Fibroblast of lung (primary cell): ENCODE measurements around the gene MMRN2. TPM values are rescaled to one million over a fixed set of nuclear protein-coding genes. Genes with fewer than 3 reads are reported as not detected.

Experiments used
- DNase-seq, 2 donors: peaks; one replicate each; pipeline versions ENCODE4 v3.0.0 to v3.0.0-alpha.2; 2010; ENCODE audit warnings: low read depth in 2 of 2
- H2AFZ ChIP-seq: 2 replicates; pipeline ENCODE4 v1.5.1; 2012; ENCODE audit warnings: low read length, control low read depth, inconsistent platforms
- H3K27ac ChIP-seq: 2 replicates; pipeline ENCODE4 v1.5.1; 2011; ENCODE audit warnings: low read length, control low read depth; ENCODE audit not compliant: insufficient read depth
- H3K27me3 ChIP-seq: 2 replicates; pipeline ENCODE4 v1.5.1; 2011; ENCODE audit warnings: mild to moderate bottlenecking, low read length; ENCODE audit not compliant: control insufficient read depth, insufficient read depth
- H3K36me3 ChIP-seq: 2 replicates; pipeline ENCODE4 v1.5.1; 2011; ENCODE audit warnings: low read length; ENCODE audit not compliant: control insufficient read depth, insufficient read depth
- H3K4me1 ChIP-seq: 2 replicates; pipeline ENCODE4 v1.5.1; 2011; ENCODE audit warnings: low read length; ENCODE audit not compliant: control insufficient read depth, insufficient read depth; ENCODE audit errors: extremely low read depth
- H3K4me2 ChIP-seq: 2 replicates; pipeline ENCODE4 v1.5.1; 2011; ENCODE audit warnings: low read length, control low read depth; ENCODE audit not compliant: insufficient read depth; ENCODE audit errors: extremely low read depth
- H3K4me3 ChIP-seq, 4 experiments: fragments of 200-600 bp in 1 of 4; sonication (generic) in 1 of 4; replicated peaks in 1 of 4; 2 replicates each; pipeline ENCODE4 v1.5.1; 2011 to 2016; ENCODE audit warnings: low read length in 4 of 4, low read depth in 3 of 4, mild to moderate bottlenecking in 3 of 4, control low read depth in 2 of 4, inconsistent platforms in 1 of 4, mixed read lengths in 1 of 4; ENCODE audit not compliant: insufficient read depth in 1 of 4; ENCODE audit errors: control extremely low read depth in 1 of 4
- H3K79me2 ChIP-seq: 2 replicates; pipeline ENCODE4 v1.5.1; 2012; ENCODE audit warnings: mild to moderate bottlenecking, low read length, inconsistent platforms; ENCODE audit not compliant: control insufficient read depth, insufficient read depth
- H3K9ac ChIP-seq: 2 replicates; pipeline ENCODE4 v1.5.1; 2011; ENCODE audit warnings: mild to moderate bottlenecking, low read length, control low read depth; ENCODE audit not compliant: insufficient read depth
- H3K9me3 ChIP-seq: 2 replicates; pipeline ENCODE4 v1.5.1; 2012; ENCODE audit warnings: low read depth, low read length; ENCODE audit not compliant: control insufficient read depth, insufficient read depth
- H4K20me1 ChIP-seq: 2 replicates; pipeline ENCODE4 v1.5.1; 2011; ENCODE audit warnings: low read length; ENCODE audit not compliant: control insufficient read depth, insufficient read depth; ENCODE audit errors: extremely low read depth
- EZH2 ChIP-seq: IDR thresholded peaks from 2 replicates; pipeline ENCODE4 v1.5.1; 2012; ENCODE audit warnings: low read length, control low read depth, mild to moderate bottlenecking; ENCODE audit errors: missing control alignments
- polyA plus RNA-seq, 2 donors: library from polyadenylated mRNA; depleted of rRNA in 1 of 2; stranded (reverse) in 1 of 2; unstranded in 1 of 2; fragments of >200 nt; gene quantifications; 2 replicates each; pipeline ENCODE4 v1.2.1, GENCODE V29; 2011 to 2012; ENCODE audit warnings: missing spikeins in 1 of 2
- total RNA-seq: library from RNA; depleted of rRNA; stranded (reverse); fragments of >200 nt; gene quantifications from 2 replicates; pipeline ENCODE4 v1.2.1, GENCODE V29; 2014
- TF ChIP-seq, protein P1 (sequence below), 2 donors: IDR thresholded peaks in 1 of 2; conservative IDR thresholded peaks in 1 of 2; 1 replicate in 1 of 2; 2 replicates in 1 of 2; pipeline ENCODE4 v1.5.1; 2011 to 2012; ENCODE audit warnings: low read length in 2 of 2, control low read depth in 1 of 2, inconsistent platforms in 1 of 2, low read depth in 1 of 2, mild to moderate bottlenecking in 1 of 2

MMRN2 gene
- total and polyA plus RNA-seq, 2 donors (not counting 1 experiment from before 2014, with no cell fraction given) = 1.5 to 2.1 TPM

GRCh38 chr10:86905429-86905828, 52.0 kb downstream of the MMRN2 start:
- Histone ChIP-seq H3K4me1 (no peaks in the 10 kb centered on the region), H3K79me2 (no peaks in the 10 kb centered on the region), H3K9ac (no peak overlapping the region), H3K27ac (no peak overlapping the region), H3K36me3 (peaks cover 2% of the 10 kb centered on the region), H4K20me1 (no peaks in the 10 kb centered on the region), H3K27me3 (no peaks in the 10 kb centered on the region), H3K4me2 (no peak overlapping the region), H3K4me3 (no peak overlapping the region), H2AFZ (no peak overlapping the region), H3K9me3 (no peaks in the 10 kb centered on the region)
- no peak for DNase-seq
- TF ChIP-seq EZH2 = no peak
- TF ChIP-seq, protein P1, sequence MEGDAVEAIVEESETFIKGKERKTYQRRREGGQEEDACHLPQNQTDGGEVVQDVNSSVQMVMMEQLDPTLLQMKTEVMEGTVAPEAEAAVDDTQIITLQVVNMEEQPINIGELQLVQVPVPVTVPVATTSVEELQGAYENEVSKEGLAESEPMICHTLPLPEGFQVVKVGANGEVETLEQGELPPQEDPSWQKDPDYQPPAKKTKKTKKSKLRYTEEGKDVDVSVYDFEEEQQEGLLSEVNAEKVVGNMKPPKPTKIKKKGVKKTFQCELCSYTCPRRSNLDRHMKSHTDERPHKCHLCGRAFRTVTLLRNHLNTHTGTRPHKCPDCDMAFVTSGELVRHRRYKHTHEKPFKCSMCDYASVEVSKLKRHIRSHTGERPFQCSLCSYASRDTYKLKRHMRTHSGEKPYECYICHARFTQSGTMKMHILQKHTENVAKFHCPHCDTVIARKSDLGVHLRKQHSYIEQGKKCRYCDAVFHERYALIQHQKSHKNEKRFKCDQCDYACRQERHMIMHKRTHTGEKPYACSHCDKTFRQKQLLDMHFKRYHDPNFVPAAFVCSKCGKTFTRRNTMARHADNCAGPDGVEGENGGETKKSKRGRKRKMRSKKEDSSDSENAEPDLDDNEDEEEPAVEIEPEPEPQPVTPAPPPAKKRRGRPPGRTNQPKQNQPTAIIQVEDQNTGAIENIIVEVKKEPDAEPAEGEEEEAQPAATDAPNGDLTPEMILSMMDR (conservative IDR thresholded peaks at IDR 0.05 in 1 of 2, IDR thresholded peaks at IDR 0.05 in 1 of 2; ENCODE audit: low read depth in 1 of 2, low read length in 2 of 2) = no peak

- Histone ChIP-seq H3K9me3 (no peaks in the 10 kb centered on the region), H3K4me3 (no peak overlapping the region), H3K36me3 (peaks cover 2% of the 10 kb centered on the region), H3K27ac (no peak overlapping the region), H3K4me2 (no peak overlapping the region), H3K79me2 (no peaks in the 10 kb centered on the region), H4K20me1 (no peaks in the 10 kb centered on the region), H3K9ac (no peak overlapping the region), H3K27me3 (no peaks in the 10 kb centered on the region), H2AFZ (no peak overlapping the region), H3K4me1 (no peaks in the 10 kb centered on the region)
- DNase-seq = no peak
- TF ChIP-seq EZH2 = no peak
Observed at GRCh38 chr10:86904600-86904999, 52.8 kb downstream of the MMRN2 start.

GRCh38 chr10:86900955-86901354, 56.5 kb downstream of the MMRN2 start:
- peak; percentile 62 to 91 for DNase-seq
- no peaks in the 10 kb centered on the region for H4K20me1 ChIP-seq
- H3K9me3 ChIP-seq = no peaks in the 10 kb centered on the region

More at GRCh38 chr10:86900955-86901354, 56.5 kb downstream of the MMRN2 start:
- TF ChIP-seq, protein P1 (conservative IDR thresholded peaks at IDR 0.05 in 1 of 2, IDR thresholded peaks at IDR 0.05 in 1 of 2; ENCODE audit: low read depth in 1 of 2, low read length in 2 of 2) = no peak
- TF ChIP-seq EZH2 = no peak
- Histone ChIP-seq H3K4me1 (no peaks in the 10 kb centered on the region), H3K27ac (no peak overlapping the region), H3K27me3 (no peaks in the 10 kb centered on the region), H2AFZ (no peak overlapping the region), H3K79me2 (no peaks in the 10 kb centered on the region), H3K9ac (no peak overlapping the region), H3K36me3 (peaks cover 2% of the 10 kb centered on the region), H3K4me3 (no peak overlapping the region), H3K4me2 (no peak overlapping the region)
